Caco-2 (cell line): ENCODE results near the gene NPIPB2. TPM values are rescaled to one million over a fixed set of nuclear protein-coding genes. Genes with fewer than 3 reads are reported as not detected.
A peak's percentile ranks its signal among the peaks of the same experiment; 100 is the strongest.

Experiments
- BruUV-seq: library from RNA; stranded (reverse); fragments of 400-500 nt; replicated peaks from 2 replicates; lab custom pipeline; 2021; lab: Mats Ljungman, UMichigan
- CTCF ChIA-PET: fragments of 300-600 bp; sonication (Branson Sonifier 250); formaldehyde crosslinking; loops from one replicate; lab custom pipeline; 2022; ENCODE audit warnings: antibody characterized with exemption; lab: Charles Lee
- POLR2A ChIA-PET: fragments of 300-600 bp; sonication (Branson Sonifier 250); formaldehyde crosslinking; loops from one replicate; lab custom pipeline; 2022; ENCODE audit warnings: antibody characterized with exemption; lab: Charles Lee
- DNase-seq, 2 experiments: peaks; one replicate each; pipeline versions ENCODE4 v3.0.0 to v3.0.0-alpha.2; 2020 to 2022
- H3K27me3 ChIP-seq: replicated peaks from 2 replicates; pipeline ENCODE4 v1.6.0; 2011; ENCODE audit warnings: low read length; ENCODE audit not compliant: control insufficient read depth, insufficient read depth
- H3K36me3 ChIP-seq: 2 replicates; pipeline ENCODE4 v1.5.1; 2011; ENCODE audit warnings: low read length; ENCODE audit not compliant: control insufficient read depth, insufficient read depth
- H3K4me1 ChIP-seq: fragments of 250-450 bp; sonication (Bioruptor Pico); 2 replicates; pipeline ENCODE4 v1.5.1; 2020; ENCODE audit warnings: mild to moderate bottlenecking
- H3K4me3 ChIP-seq: 2 replicates; pipeline ENCODE4 v1.5.1; 2011; ENCODE audit warnings: low read depth, mild to moderate bottlenecking, control low read depth, low read length
- H3K9me3 ChIP-seq: fragments of 250-450 bp; sonication (Bioruptor Pico); 2 replicates; pipeline ENCODE4 v1.5.1; 2020; ENCODE audit warnings: mild to moderate bottlenecking, moderate library complexity
- H3K27ac Mint-ChIP-seq: one replicate; pipeline ENCODE4 v1.8.0; 2022; ENCODE audit warnings: mixed read lengths; ENCODE audit not compliant: unreplicated experiment
- H3K27me3 Mint-ChIP-seq: one replicate; pipeline ENCODE4 v1.8.0; 2022; ENCODE audit warnings: mixed read lengths; ENCODE audit not compliant: insufficient read depth, unreplicated experiment
- H3K36me3 Mint-ChIP-seq: one replicate; pipeline ENCODE4 v1.8.0; 2022; ENCODE audit warnings: mild to moderate bottlenecking, mixed read lengths; ENCODE audit not compliant: insufficient read depth, unreplicated experiment
- H3K4me1 Mint-ChIP-seq: one replicate; pipeline ENCODE4 v1.8.0; 2022; ENCODE audit warnings: low read depth, mixed read lengths; ENCODE audit not compliant: unreplicated experiment
- H3K4me3 Mint-ChIP-seq: one replicate; pipeline ENCODE4 v1.8.0; 2022; ENCODE audit warnings: mild to moderate bottlenecking, moderate library complexity, mixed read lengths; ENCODE audit not compliant: unreplicated experiment
- H3K9me3 Mint-ChIP-seq: one replicate; pipeline ENCODE4 v1.8.0; 2022; ENCODE audit warnings: mixed read lengths; ENCODE audit not compliant: unreplicated experiment
- intact Hi-C: fragments of 100-400 bp; cut with micrococcal nuclease; formaldehyde crosslinking; loops from one replicate; pipeline ENCODE4 v1.10.0; 2022; ENCODE audit not compliant: unreplicated experiment
- total RNA-seq: library from RNA; stranded (reverse); gene quantifications from 2 replicates; pipeline ENCODE4 v1.2.3, GENCODE V29; 2022
- TF ChIP-seq, protein P1 (sequence below), 2 experiments: fragments of 200-600 bp in 1 of 2; IDR thresholded peaks; 1 replicate in 1 of 2; 2 replicates in 1 of 2; pipeline versions ENCODE4 v1.5.1 to v1.8.0; 2011 to 2022; ENCODE audit warnings: antibody characterized with exemption in 1 of 2, control low read depth in 1 of 2, inconsistent platforms in 1 of 2, low read depth in 1 of 2, low read length in 1 of 2, mild to moderate bottlenecking in 1 of 2, moderate library complexity in 1 of 2; ENCODE audit not compliant: insufficient read depth in 1 of 2, severe bottlenecking in 1 of 2, unreplicated experiment in 1 of 2

NPIPB2 gene
- total RNA-seq, 1 experiment from 2014 or later: 6.8 TPM

DNA sequence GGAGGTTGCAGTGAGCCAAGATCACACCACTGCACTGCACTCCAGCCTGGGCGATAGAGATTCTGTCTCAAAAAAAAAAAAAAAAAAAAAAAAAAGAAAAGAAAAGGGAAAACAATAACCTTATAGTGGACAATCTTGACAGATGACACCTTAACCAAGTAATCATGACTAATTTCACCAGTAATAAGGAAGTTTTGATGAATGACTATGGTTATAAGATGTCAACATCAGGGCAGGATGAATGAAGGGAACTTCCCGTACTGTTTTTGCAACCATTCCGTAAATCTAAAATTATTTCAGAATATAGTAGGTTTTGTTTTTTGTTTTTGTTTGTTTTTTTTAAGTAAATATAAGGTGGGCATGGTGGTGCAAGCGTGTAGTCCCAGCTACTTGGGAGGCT, 49.1 kb downstream of the NPIPB2 start:
- no peak overlapping the region for H3K4me3 ChIP-seq
- POLR2A ChIA-PET: no interaction called here
- intact Hi-C loops: no loop called here
- Mint-ChIP-seq H3K36me3 (peaks cover 69% of the 10 kb centered on the region), H3K4me3 (no peak overlapping the region), H3K27ac (no peak overlapping the region), H3K27me3 (no peaks in the 10 kb centered on the region), H3K4me1 (no peaks in the 10 kb centered on the region), H3K9me3 (no peaks in the 10 kb centered on the region)
- no peak for DNase-seq
- CTCF ChIA-PET: no interaction called here
- TF ChIP-seq, protein P1, sequence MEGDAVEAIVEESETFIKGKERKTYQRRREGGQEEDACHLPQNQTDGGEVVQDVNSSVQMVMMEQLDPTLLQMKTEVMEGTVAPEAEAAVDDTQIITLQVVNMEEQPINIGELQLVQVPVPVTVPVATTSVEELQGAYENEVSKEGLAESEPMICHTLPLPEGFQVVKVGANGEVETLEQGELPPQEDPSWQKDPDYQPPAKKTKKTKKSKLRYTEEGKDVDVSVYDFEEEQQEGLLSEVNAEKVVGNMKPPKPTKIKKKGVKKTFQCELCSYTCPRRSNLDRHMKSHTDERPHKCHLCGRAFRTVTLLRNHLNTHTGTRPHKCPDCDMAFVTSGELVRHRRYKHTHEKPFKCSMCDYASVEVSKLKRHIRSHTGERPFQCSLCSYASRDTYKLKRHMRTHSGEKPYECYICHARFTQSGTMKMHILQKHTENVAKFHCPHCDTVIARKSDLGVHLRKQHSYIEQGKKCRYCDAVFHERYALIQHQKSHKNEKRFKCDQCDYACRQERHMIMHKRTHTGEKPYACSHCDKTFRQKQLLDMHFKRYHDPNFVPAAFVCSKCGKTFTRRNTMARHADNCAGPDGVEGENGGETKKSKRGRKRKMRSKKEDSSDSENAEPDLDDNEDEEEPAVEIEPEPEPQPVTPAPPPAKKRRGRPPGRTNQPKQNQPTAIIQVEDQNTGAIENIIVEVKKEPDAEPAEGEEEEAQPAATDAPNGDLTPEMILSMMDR (IDR thresholded peaks at IDR 0.05; ENCODE audit: insufficient read depth in 1 of 2, low read depth in 1 of 2, low read length in 1 of 2, severe bottlenecking in 1 of 2, unreplicated experiment in 1 of 2): no peak
- no TSS peak for BruUV-seq
- H3K27me3 ChIP-seq: no peaks in the 10 kb centered on the region
- no peaks in the 10 kb centered on the region for H3K9me3 ChIP-seq
- H3K36me3 ChIP-seq: peaks cover 1% of the 10 kb centered on the region; the same call in 1 of the 2 replicates
- no peaks in the 10 kb centered on the region for H3K4me1 ChIP-seq

DNA sequence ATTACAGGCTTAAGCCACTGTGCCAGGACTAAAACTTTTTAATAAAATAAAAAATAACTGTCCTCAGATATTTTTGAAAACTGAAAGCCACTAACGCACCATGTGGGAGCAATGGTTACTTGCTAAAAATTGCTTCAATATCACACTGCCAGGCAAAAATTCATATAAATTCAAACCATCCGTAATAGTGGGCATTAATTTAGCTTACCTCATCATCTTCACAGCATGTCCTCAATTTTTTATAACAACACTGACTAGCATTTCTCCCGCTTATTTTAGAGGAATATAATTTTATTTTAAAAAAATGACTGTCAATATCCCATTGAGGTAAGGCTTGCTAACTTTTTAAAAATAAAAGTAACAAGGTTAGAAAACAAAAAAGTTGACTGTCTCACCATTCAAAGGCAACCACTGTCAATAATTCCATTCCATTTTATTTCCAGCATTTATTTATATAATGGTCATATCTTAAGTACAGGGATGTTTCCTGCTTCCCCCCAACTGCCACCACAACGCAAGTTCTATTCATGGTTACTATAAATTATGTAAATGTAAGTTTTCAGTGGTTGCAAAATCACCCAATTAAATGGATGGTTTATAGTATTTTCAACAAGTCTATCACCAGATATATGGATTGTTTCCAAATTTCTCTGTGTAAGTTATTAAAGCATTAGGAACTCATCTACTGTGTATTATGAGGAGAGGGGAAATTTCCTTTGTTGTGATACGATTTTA, 51.4 kb downstream of the NPIPB2 start:
- TF ChIP-seq, protein P1 (IDR thresholded peaks at IDR 0.05; ENCODE audit: insufficient read depth in 1 of 2, low read depth in 1 of 2, low read length in 1 of 2, severe bottlenecking in 1 of 2, unreplicated experiment in 1 of 2): no peak
- TSS peak; percentile 13 for BruUV-seq
- DNase-seq: no peak
- intact Hi-C loops: no loop called here
- Histone ChIP-seq H3K4me1 (no peaks in the 10 kb centered on the region), H3K36me3 (peaks cover 1% of the 10 kb centered on the region; the same call in 1 of the 2 replicates), H3K27me3 (no peaks in the 10 kb centered on the region), H3K9me3 (no peaks in the 10 kb centered on the region), H3K4me3 (no peak overlapping the region)
- no peaks in the 10 kb centered on the region for H3K9me3 Mint-ChIP-seq
- H3K4me3 Mint-ChIP-seq: no peak overlapping the region
- peaks cover 79% of the 10 kb centered on the region for H3K36me3 Mint-ChIP-seq
- CTCF ChIA-PET: no interaction called here
- POLR2A ChIA-PET: no interaction called here
- H3K27me3 Mint-ChIP-seq: no peaks in the 10 kb centered on the region
- H3K27ac Mint-ChIP-seq: no peak overlapping the region
- no peaks in the 10 kb centered on the region for H3K4me1 Mint-ChIP-seq

DNA sequence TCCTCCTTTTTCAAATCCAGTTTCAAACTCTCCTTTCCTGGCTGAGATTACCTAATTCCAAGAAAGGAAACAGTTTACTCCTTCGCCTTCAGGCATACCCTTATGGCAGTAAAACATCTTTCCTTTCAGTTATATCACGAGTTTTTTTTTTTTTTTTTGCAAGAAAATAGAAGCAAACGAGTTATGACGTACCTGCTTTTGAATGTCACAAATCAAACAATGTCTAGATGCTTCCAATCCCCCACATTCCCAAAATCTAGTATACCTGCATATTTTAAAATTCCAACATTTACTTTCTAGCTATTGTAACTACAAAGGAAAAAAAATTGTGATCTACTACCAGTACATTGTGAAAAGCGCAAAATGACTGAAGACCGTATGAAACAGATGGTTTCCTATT, 55.0 kb downstream of the NPIPB2 start:
- no peak for DNase-seq
- H3K4me1 ChIP-seq: no peaks in the 10 kb centered on the region
- no peak overlapping the region for H3K27ac Mint-ChIP-seq
- ChIA-PET CTCF (no interaction called here), POLR2A (no interaction called here)
- H3K36me3 Mint-ChIP-seq: peaks cover 78% of the 10 kb centered on the region
- no peaks in the 10 kb centered on the region for H3K9me3 ChIP-seq
- no peak overlapping the region for H3K4me3 ChIP-seq
- no peaks in the 10 kb centered on the region for H3K36me3 ChIP-seq
- no peaks in the 10 kb centered on the region for H3K27me3 Mint-ChIP-seq
- TF ChIP-seq, protein P1 (IDR thresholded peaks at IDR 0.05; ENCODE audit: insufficient read depth in 1 of 2, low read depth in 1 of 2, low read length in 1 of 2, severe bottlenecking in 1 of 2, unreplicated experiment in 1 of 2): no peak
- BruUV-seq: no TSS peak
- intact Hi-C loops: no loop called here
- H3K9me3 Mint-ChIP-seq: no peaks in the 10 kb centered on the region
- H3K4me1 Mint-ChIP-seq: no peaks in the 10 kb centered on the region
- no peaks in the 10 kb centered on the region for H3K27me3 ChIP-seq
- no peak overlapping the region for H3K4me3 Mint-ChIP-seq
